Testis (tissue), 3 donors: ENCODE results near the gene OR8D2. TPM values are rescaled to one million over a fixed set of nuclear protein-coding genes. Genes with fewer than 3 reads are reported as not detected.

ENCODE experiments used
- DNase-seq: peaks from one replicate; pipeline ENCODE4 v3.0.0-alpha.2; 2019
- H3K27ac ChIP-seq, 2 donors: fragments of 200-600 bp; sonication (generic); one replicate each; pipeline ENCODE4 v1.5.1; 2019
- H3K27me3 ChIP-seq: fragments of 200-600 bp; sonication (generic); one replicate; pipeline ENCODE4 v1.5.1; 2019
- H3K36me3 ChIP-seq: fragments of 200-600 bp; sonication (generic); one replicate; pipeline ENCODE4 v1.5.1; 2017; ENCODE audit warnings: low read depth; ENCODE audit errors: missing control alignments
- H3K4me1 ChIP-seq: fragments of 200-600 bp; sonication (generic); one replicate; pipeline ENCODE4 v1.5.1; 2019
- H3K4me3 ChIP-seq, 2 donors: fragments of 200-600 bp; sonication (generic); one replicate each; pipeline ENCODE4 v1.5.1; 2017 to 2019
- H3K9me3 ChIP-seq: fragments of 200-600 bp; sonication (generic); one replicate; pipeline ENCODE4 v1.5.1; 2017
- POLR2A ChIP-seq: fragments of 450-650 bp; IDR thresholded peaks from one replicate; pipeline ENCODE4 v1.6.1; 2017; ENCODE audit warnings: antibody characterized with exemption, mild to moderate bottlenecking, moderate library complexity
- WGBS, 2 donors: methylation state at CpG; one replicate each; pipeline ENCODE4 v1.1.5; 2018; 5-methylcytosine and 5-hydroxymethylcytosine counted together
- intact Hi-C: fragments of 100-400 bp; cut with DNase I; formaldehyde crosslinking; loops from one replicate; pipeline ENCODE4 v1.15.1; 2023; ENCODE audit warnings: low total_unique reads
- polyA plus RNA-seq: library from polyadenylated mRNA; stranded (reverse); fragments of 350-450 nt; fragmentation: Illumina TruSeq; extraction: RNeasy Lipid Tissue Mini Kit (QIAGEN cat#74804); gene quantifications from one replicate; pipeline ENCODE4 v1.2.3, GENCODE V29; 2014; ENCODE audit warnings: low read depth, low replicate concordance; ENCODE audit not compliant: insufficient read depth
- total RNA-seq, 2 donors: library from RNA; depleted of rRNA; stranded (reverse); fragments of >200 nt; gene quantifications; one replicate each; pipeline ENCODE4 v1.2.3, GENCODE V29; 2016
- TF ChIP-seq, protein P1 (sequence below), 3 experiments: fragments of 450-650 bp in 2 of 3; fragments of 200-600 bp in 1 of 3; sonication (generic) in 1 of 3; IDR thresholded peaks; one replicate each; pipeline ENCODE4 v1.5.1; 2016 to 2019; ENCODE audit warnings: antibody characterized with exemption in 3 of 3, mild to moderate bottlenecking in 2 of 3, moderate library complexity in 1 of 3

Gene OR8D2
- total and polyA plus RNA-seq, 3 donors from 2014 or later, result not detected

DNA sequence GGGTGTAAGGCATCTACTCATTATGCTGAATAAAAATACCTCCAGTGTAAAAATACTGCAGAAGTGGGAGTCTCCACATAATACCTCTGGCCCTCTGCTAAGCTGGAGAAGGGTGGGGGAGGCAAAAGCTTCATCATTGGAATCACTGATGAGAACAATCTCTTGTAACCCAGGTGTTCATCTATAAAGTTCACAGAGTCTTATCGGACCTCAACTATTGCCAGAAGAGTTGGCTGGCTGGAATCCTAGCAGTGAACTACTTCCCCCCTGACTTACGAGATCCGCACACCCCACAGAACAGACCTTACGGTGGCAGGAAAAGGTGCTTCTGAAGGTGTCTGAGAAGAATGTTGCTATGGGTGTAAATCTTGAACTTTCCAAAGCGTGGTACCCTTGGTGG lies 8.7 kb downstream of the OR8D2 start:
- H3K36me3 ChIP-seq, result no peaks in the 10 kb centered on the region
- no peak for DNase-seq
- 84 to 86% methylated on average over 5 of the region's 5 CpGs for WGBS, 2 donors
- no peaks in the 10 kb centered on the region for H3K9me3 ChIP-seq
- H3K27ac ChIP-seq, result no peak overlapping the region
- H3K27me3 ChIP-seq, result no peaks in the 10 kb centered on the region
- intact Hi-C loops, result no loop called here
- no peaks in the 10 kb centered on the region for H3K4me1 ChIP-seq
- H3K4me3 ChIP-seq, result no peak overlapping the region
- no peak for TF ChIP-seq POLR2A
- TF ChIP-seq, protein P1, sequence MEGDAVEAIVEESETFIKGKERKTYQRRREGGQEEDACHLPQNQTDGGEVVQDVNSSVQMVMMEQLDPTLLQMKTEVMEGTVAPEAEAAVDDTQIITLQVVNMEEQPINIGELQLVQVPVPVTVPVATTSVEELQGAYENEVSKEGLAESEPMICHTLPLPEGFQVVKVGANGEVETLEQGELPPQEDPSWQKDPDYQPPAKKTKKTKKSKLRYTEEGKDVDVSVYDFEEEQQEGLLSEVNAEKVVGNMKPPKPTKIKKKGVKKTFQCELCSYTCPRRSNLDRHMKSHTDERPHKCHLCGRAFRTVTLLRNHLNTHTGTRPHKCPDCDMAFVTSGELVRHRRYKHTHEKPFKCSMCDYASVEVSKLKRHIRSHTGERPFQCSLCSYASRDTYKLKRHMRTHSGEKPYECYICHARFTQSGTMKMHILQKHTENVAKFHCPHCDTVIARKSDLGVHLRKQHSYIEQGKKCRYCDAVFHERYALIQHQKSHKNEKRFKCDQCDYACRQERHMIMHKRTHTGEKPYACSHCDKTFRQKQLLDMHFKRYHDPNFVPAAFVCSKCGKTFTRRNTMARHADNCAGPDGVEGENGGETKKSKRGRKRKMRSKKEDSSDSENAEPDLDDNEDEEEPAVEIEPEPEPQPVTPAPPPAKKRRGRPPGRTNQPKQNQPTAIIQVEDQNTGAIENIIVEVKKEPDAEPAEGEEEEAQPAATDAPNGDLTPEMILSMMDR (IDR thresholded peaks at IDR 0.05), result no peak

DNA sequence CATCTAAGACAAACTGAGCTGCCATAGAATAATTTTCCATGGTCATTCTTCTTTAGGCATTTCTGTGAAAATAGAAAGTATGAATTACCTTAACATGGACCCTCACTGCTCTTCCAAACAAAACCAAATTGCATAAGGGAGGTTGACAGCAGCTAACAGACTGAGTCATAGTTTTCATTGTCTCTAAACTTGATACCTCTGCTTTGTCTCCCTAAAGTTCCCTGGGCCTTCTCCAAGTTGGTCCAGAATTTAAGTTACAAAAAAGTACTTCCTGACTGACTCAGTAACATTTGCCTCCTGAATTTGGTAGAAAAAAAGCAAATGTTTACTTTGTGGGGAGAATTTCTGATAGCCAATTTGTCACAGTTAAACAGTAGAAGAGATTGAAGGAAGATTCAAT lies 9.3 kb downstream of the OR8D2 start:
- no peak for DNase-seq
- TF ChIP-seq, protein P1 (IDR thresholded peaks at IDR 0.05), result no peak
- no peak for TF ChIP-seq POLR2A
- no peak overlapping the region for H3K27ac ChIP-seq
- no peaks in the 10 kb centered on the region for H3K36me3 ChIP-seq
- no peak overlapping the region for H3K4me3 ChIP-seq
- H3K9me3 ChIP-seq, result no peaks in the 10 kb centered on the region
- intact Hi-C loops, result no loop called here
- no peaks in the 10 kb centered on the region for H3K4me1 ChIP-seq
- H3K27me3 ChIP-seq, result no peaks in the 10 kb centered on the region

DNA sequence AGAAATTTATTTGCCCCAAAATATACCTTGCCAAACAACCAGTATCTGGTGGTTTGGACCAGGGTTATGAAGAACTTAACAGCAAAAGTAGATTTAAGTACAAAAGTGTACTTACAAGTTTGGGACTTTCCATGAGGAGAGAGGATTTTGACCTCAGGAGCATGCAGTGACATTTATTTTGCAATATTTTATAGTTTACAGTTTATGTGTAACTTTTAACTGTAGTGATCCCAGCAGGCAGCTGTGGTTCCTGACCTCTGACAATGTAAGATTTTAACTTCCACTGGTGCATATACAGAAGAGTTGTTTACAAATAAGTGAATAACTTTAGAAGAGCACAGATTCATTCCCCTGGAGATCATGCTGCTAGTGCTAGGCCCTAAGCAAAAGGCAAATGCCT lies 12.9 kb downstream of the OR8D2 start:
- no peaks in the 10 kb centered on the region for H3K27me3 ChIP-seq
- H3K27ac ChIP-seq, result no peak overlapping the region
- no peak overlapping the region for H3K4me3 ChIP-seq
- H3K4me1 ChIP-seq, result no peaks in the 10 kb centered on the region
- no peaks in the 10 kb centered on the region for H3K36me3 ChIP-seq
- H3K9me3 ChIP-seq, result no peaks in the 10 kb centered on the region
- intact Hi-C loops, result no loop called here
- no peak for DNase-seq
- no peak for TF ChIP-seq POLR2A
- TF ChIP-seq, protein P1 (IDR thresholded peaks at IDR 0.05), result no peak

DNA sequence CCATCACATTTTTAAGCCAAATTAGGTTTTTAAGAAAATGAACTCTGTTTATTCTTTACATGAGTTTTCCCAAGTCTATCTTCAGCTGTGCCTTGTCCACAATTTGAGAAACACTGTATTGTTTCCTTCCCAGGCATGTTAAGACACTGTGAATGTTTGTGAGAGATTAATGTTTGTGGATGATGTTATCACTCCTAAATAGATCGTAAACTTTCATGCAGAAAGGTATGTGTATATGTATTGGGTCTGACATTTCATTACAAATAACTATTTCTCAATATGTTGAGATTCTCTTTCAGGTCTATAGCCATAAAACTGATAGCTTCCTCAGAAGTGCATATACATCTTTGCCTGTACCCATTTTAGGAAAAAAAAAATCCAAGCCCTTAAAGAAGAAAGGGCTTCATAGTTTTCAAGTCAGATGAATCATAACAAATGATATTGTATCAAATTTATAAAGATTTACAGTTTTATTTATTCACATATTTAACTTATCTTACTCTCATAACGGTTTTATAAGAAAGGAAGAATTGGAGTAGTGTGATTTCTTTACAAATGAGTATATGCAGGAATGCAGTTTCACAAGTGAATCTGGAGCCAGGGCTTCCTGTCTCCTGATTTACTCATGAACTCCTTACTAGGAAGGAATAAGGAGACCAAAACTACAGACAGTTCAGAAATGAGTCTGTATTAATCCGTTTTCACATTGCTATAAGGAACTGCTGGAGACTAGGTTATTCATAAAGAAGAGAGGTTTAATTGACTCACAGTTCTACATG lies 17.5 kb downstream of the OR8D2 start:
- H3K9me3 ChIP-seq, result no peaks in the 10 kb centered on the region
- H3K36me3 ChIP-seq, result no peaks in the 10 kb centered on the region
- intact Hi-C loops, result no loop called here
- TF ChIP-seq, protein P1 (IDR thresholded peaks at IDR 0.05), result no peak
- TF ChIP-seq POLR2A, result no peak
- no peaks in the 10 kb centered on the region for H3K27me3 ChIP-seq
- no peak overlapping the region for H3K4me3 ChIP-seq
- H3K27ac ChIP-seq, result no peak overlapping the region
- 60 to 69% methylated on average over 3 of the region's 3 CpGs for WGBS, 2 donors
- DNase-seq, result no peak
- no peaks in the 10 kb centered on the region for H3K4me1 ChIP-seq

DNA sequence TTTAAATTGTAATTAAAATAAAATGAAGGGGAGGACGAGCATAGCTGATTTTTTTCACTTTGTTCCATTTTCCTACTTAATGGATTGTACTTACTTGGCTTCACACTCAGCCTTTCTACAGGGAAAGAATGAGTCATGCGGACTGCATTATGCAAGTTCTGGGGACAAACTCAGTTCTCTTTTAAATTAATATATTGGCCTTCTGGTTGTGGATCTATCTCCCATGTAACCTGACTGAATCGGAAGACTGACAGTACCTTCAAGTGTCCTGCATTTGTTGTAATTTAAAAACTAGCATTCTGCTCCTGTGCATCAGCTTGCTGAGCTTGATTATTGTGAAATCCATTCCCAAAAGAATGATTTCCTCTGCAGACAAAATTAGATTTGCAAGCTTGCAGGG lies 18.4 kb downstream of the OR8D2 start:
- H3K27me3 ChIP-seq, result no peaks in the 10 kb centered on the region
- 71 to 74% methylated on average over 3 of the region's 3 CpGs for WGBS, 2 donors
- no peak for DNase-seq
- no peaks in the 10 kb centered on the region for H3K36me3 ChIP-seq
- no peak overlapping the region for H3K4me3 ChIP-seq
- TF ChIP-seq POLR2A, result no peak
- TF ChIP-seq, protein P1 (IDR thresholded peaks at IDR 0.05), result no peak
- no peaks in the 10 kb centered on the region for H3K4me1 ChIP-seq
- H3K9me3 ChIP-seq, result no peaks in the 10 kb centered on the region
- H3K27ac ChIP-seq, result no peak overlapping the region
- intact Hi-C loops, result no loop called here
